GM21737 (cell line): ENCODE measurements around the gene RTN4RL1.

Experiments
- ATAC-seq: cut with Tn5 transposase; IDR thresholded peaks from one replicate; pipeline ENCODE4 v1.9.1; 2021; ENCODE audit warnings: mild to moderate bottlenecking, moderate library complexity; ENCODE audit not compliant: unreplicated experiment

RTN4RL1 gene

GRCh38 chr17:1931844-1932579 is 93.1 kb downstream of the RTN4RL1 start:
- no peak for ATAC-seq

GRCh38 chr17:1930337-1930645 is 94.8 kb downstream of the RTN4RL1 start:
- ATAC-seq: no peak

- no peak for ATAC-seq
Measured at GRCh38 chr17:1928976-1929375, 96.2 kb downstream of the RTN4RL1 start.

- no peak for ATAC-seq
Measured at GRCh38 chr17:1920948-1921351, 104.2 kb downstream of the RTN4RL1 start.

GRCh38 chr17:1919201-1919600 is 105.9 kb downstream of the RTN4RL1 start:
- no peak for ATAC-seq

- no peak for ATAC-seq
Measured at GRCh38 chr17:1918346-1919162, 106.6 kb downstream of the RTN4RL1 start.

- no peak for ATAC-seq
Measured at GRCh38 chr17:1916963-1917715, 108.0 kb downstream of the RTN4RL1 start.

- no peak for ATAC-seq
Measured at GRCh38 chr17:1916316-1916715, 108.8 kb downstream of the RTN4RL1 start.

- no peak for ATAC-seq
Measured at GRCh38 chr17:1915889-1916288, 109.2 kb downstream of the RTN4RL1 start.

GRCh38 chr17:1914661-1915083 is 110.5 kb downstream of the RTN4RL1 start:
- ATAC-seq: no peak

- ATAC-seq: no peak
Measured at GRCh38 chr17:1913702-1914101, 111.4 kb downstream of the RTN4RL1 start.

GRCh38 chr17:1912146-1912545 is 113.0 kb downstream of the RTN4RL1 start:
- ATAC-seq: no peak

- ATAC-seq: no peak
Measured at GRCh38 chr17:1909985-1910384, 115.1 kb downstream of the RTN4RL1 start.

GRCh38 chr17:1908699-1909309 is 116.3 kb downstream of the RTN4RL1 start:
- no peak for ATAC-seq

GRCh38 chr17:1907909-1908698 is 117.0 kb downstream of the RTN4RL1 start:
- ATAC-seq: no peak

GRCh38 chr17:1907216-1907631 is 117.9 kb downstream of the RTN4RL1 start:
- ATAC-seq: no peak

- no peak for ATAC-seq
Measured at GRCh38 chr17:1906662-1907101, 118.5 kb downstream of the RTN4RL1 start.

GRCh38 chr17:1905190-1905913 is 119.8 kb downstream of the RTN4RL1 start:
- ATAC-seq: no peak

- ATAC-seq: no peak
Measured at GRCh38 chr17:1904273-1905182, 120.6 kb downstream of the RTN4RL1 start.
